ENCODE results near the gene FOXP2. TPM values are rescaled to one million over a fixed set of nuclear protein-coding genes. Genes with fewer than 3 reads are reported as not detected.

Gene FOXP2
- total and polyA plus RNA-seq, 2 of the 4 experiments (the other 2 are of a cell fraction), result 0.89 to 1.1 TPM

Small RNA genes within 50 kb of the gene (microRNA-seq; reads per million reads assigned to microRNA genes)
- gene MIR3666 (ENCODE audit: insufficient read depth in 1 of 2, insufficient read length in 1 of 2, unreplicated experiment in 1 of 2) (0 reads per million in 2 experiments), gene RNA5SP238 (ENCODE audit: insufficient read depth, insufficient read length) (not detected)

Small RNA genes within 50 kb of the gene (small RNA-seq; reads per million reads assigned to genes)
- 0 reads per million in 5 experiments for gene MIR3666
- 0 to 0.08 (median 0) reads per million in 5 experiments for gene RNA5SP238

Measured in IMR-90 (cell line).